Body of pancreas (tissue), 4 donors: ENCODE results near the gene CTNNB1. TPM values are rescaled to one million over a fixed set of nuclear protein-coding genes. Genes with fewer than 3 reads are reported as not detected.

Source experiments
- ATAC-seq: fragments of 150-250 bp; one replicate; pipeline ENCODE4 v1.9.1; 2016
- DNase-seq, 4 donors: peaks; one replicate each; pipeline ENCODE4 v3.0.0-alpha.2; 2019
- H3K27ac ChIP-seq, 4 donors: fragments of 200-600 bp; sonication (generic); 1 replicate in 3 of 4; 2 replicates in 1 of 4; pipeline versions ENCODE4 v1.5.1 to v1.6.1; 2016 to 2019; ENCODE audit warnings: mild to moderate bottlenecking in 1 of 4, mixed read lengths in 1 of 4, moderate library complexity in 1 of 4
- H3K27me3 ChIP-seq, 2 donors: fragments of 200-600 bp; sonication (generic); one replicate each; pipeline ENCODE4 v1.6.0; 2016; ENCODE audit warnings: mild to moderate bottlenecking in 1 of 2
- H3K36me3 ChIP-seq, 2 donors: fragments of 200-600 bp; sonication (generic); replicated peaks in 1 of 2; 2 replicates each; pipeline ENCODE4 v1.5.1; 2016; ENCODE audit warnings: low read depth in 2 of 2; ENCODE audit not compliant: insufficient read depth in 1 of 2
- H3K4me1 ChIP-seq: fragments of 200-600 bp; sonication (generic); one replicate; pipeline ENCODE4 v1.6.0; 2016
- H3K4me3 ChIP-seq, 2 donors: fragments of 200-600 bp; sonication (generic); 1 replicate in 1 of 2; 2 replicates in 1 of 2; pipeline ENCODE4 v1.5.1; 2016 to 2019
- H3K9me3 ChIP-seq, 3 donors: fragments of 200-600 bp; sonication (generic); 1 replicate in 2 of 3; 2 replicates in 1 of 3; pipeline ENCODE4 v1.5.1; 2016
- CTCF ChIP-seq, 7 experiments: fragments of 450-650 bp in 4 of 7; fragments of 200-600 bp in 3 of 7; sonication (generic) in 3 of 7; IDR thresholded peaks; one replicate each; pipeline ENCODE4 v1.5.1; 2016 to 2019; ENCODE audit warnings: antibody characterized with exemption in 7 of 7
- POLR2A ChIP-seq, 3 donors: fragments of 450-650 bp; IDR thresholded peaks; one replicate each; pipeline ENCODE4 v1.6.1; 2016; ENCODE audit warnings: antibody characterized with exemption in 3 of 3, mild to moderate bottlenecking in 2 of 3
- WGBS, 2 donors: methylation state at CpG; one replicate each; pipeline ENCODE4 v1.1.5; 2017; 5-methylcytosine and 5-hydroxymethylcytosine counted together
- intact Hi-C: fragments of 100-400 bp; cut with DNase I; formaldehyde crosslinking; loops from one replicate; pipeline ENCODE4 v1.15.1; 2023
- total RNA-seq, 2 donors: library from RNA; depleted of rRNA; stranded (reverse); fragments of >200 nt; gene quantifications; one replicate each; pipeline ENCODE4 v1.1.0, GENCODE V29; 2016

Gene CTNNB1
- total RNA-seq, 2 donors from 2014 or later: 144 to 266 TPM

- Histone ChIP-seq H3K27me3 (no peaks in the 10 kb centered on the region), H3K4me1 (peaks cover 49% of the 10 kb centered on the region), H3K9me3 (no peaks in the 10 kb centered on the region), H3K36me3 (peaks cover 12 to 15% of the 10 kb centered on the region in 2 donors), H3K27ac (no peak overlapping the region), H3K4me3 (no peak overlapping the region)
- DNase-seq: no peak
- intact Hi-C loops: no loop called here
- 85 to 86% methylated on average over 3 of the region's 3 CpGs for WGBS, 2 donors
- ATAC-seq: no peak
- no peak for TF ChIP-seq POLR2A (IDR thresholded peaks at IDR 0.05)
- TF ChIP-seq CTCF (IDR thresholded peaks at IDR 0.05): no peak
Observed at GRCh38 chr3:41222501-41222900, 23.2 kb downstream of the CTNNB1 start.

GRCh38 chr3:41223078-41223477, 23.8 kb downstream of the CTNNB1 start:
- Histone ChIP-seq H3K4me3 (no peak overlapping the region), H3K27ac (no peak overlapping the region), H3K9me3 (no peaks in the 10 kb centered on the region), H3K27me3 (no peaks in the 10 kb centered on the region), H3K4me1 (peaks cover 43% of the 10 kb centered on the region), H3K36me3 (peaks cover 12 to 15% of the 10 kb centered on the region in 2 donors)
- WGBS, 2 donors: 68% methylated on average over 2 of the region's 2 CpGs
- intact Hi-C loops: no loop called here
- ATAC-seq: no peak
- TF ChIP-seq CTCF (IDR thresholded peaks at IDR 0.05) (no peak), POLR2A (IDR thresholded peaks at IDR 0.05) (no peak)
- no peak for DNase-seq

GRCh38 chr3:41223691-41224090, 24.4 kb downstream of the CTNNB1 start:
- TF ChIP-seq POLR2A (IDR thresholded peaks at IDR 0.05) (no peak), CTCF (IDR thresholded peaks at IDR 0.05) (no peak)
- Histone ChIP-seq H3K36me3 (peaks cover 12 to 15% of the 10 kb centered on the region in 2 donors), H3K27ac (no peak overlapping the region), H3K4me1 (peaks cover 38% of the 10 kb centered on the region), H3K4me3 (no peak overlapping the region), H3K9me3 (no peaks in the 10 kb centered on the region), H3K27me3 (no peaks in the 10 kb centered on the region)
- 91 to 94% methylated on average over 2 of the region's 2 CpGs for WGBS, 2 donors
- intact Hi-C loops: no loop called here
- no peak for DNase-seq
- no peak for ATAC-seq

GRCh38 chr3:41224120-41224806, 25.0 kb downstream of the CTNNB1 start:
- Histone ChIP-seq H3K36me3 (peaks cover 12 to 15% of the 10 kb centered on the region in 2 donors), H3K27ac (no peak overlapping the region), H3K4me1 (peaks cover 32% of the 10 kb centered on the region), H3K9me3 (no peaks in the 10 kb centered on the region), H3K4me3 (no peak overlapping the region), H3K27me3 (no peaks in the 10 kb centered on the region)
- ATAC-seq: peak; percentile 62
- intact Hi-C loops: no loop called here
- TF ChIP-seq CTCF (IDR thresholded peaks at IDR 0.05) (no peak), POLR2A (IDR thresholded peaks at IDR 0.05) (no peak)
- 85 to 90% methylated on average over 3 of the region's 3 CpGs for WGBS, 2 donors
- DNase-seq: no peak
